ENCODE data around the gene HIC1.

The HIC1 gene

DNA sequence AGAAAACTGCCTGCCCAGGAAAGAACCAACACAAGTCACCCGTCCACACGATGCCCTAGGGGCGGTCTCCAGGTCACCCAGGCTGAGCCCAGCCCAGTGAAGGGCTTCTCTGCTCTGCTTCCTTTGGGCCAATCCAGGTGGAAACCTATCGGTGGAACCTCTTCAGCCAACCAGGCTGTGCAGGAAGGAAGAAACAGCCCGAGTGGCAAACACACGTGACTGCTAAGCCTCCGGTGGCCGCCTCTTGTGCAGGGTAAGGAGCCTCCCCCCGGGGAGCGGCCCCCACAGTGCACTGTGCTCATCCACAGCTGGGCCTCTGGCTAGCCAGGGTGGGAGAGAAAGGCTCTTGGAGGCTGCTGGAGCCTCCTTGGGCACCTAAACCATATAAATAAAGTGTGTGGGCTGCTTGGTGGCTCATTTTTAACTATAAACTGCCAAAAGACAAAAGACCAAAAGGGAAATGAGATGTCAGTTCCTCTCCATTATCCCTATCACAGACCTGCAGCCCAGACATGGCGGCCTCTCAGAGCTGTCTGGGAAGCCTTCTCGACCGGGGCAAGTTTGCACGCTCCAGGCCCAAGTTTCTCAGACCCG lies 32.2 kb upstream of the HIC1 start:
- peaks cover 35% of the 10 kb centered on the region for H3K27me3 Mint-ChIP-seq
- no peak overlapping the region for H3K27ac Mint-ChIP-seq
- peaks cover 46% of the 10 kb centered on the region for H3K4me1 Mint-ChIP-seq
- H3K9me3 Mint-ChIP-seq: no peaks in the 10 kb centered on the region
- ATAC-seq: no peak
- H3K4me3 Mint-ChIP-seq: peak overlapping the region; percentile 39 to 70
- no peak for DNase-seq

DNA sequence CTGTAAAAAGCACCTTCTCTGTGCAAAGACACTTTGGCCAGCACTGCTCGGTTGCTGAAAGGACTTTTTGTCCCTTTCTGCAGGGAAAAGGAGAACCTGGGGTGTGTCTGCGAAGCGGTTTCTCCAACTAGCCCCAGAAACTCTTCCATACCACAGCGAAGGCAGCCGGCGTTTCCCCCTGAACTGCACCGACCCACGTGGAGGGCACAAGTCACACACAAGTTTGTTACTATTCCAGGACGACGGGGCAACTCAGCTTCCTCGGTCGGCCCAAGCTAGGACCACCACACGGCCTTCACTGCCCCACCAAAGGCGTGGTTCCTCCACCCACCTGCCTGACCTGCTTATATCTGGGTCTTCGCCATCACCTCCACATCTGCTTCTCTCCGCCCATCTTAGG lies 31.6 kb upstream of the HIC1 start:
- DNase-seq: no peak
- Mint-ChIP-seq H3K27ac (no peak overlapping the region), H3K9me3 (no peaks in the 10 kb centered on the region), H3K4me1 (peaks cover 50% of the 10 kb centered on the region), H3K27me3 (peaks cover 35% of the 10 kb centered on the region), H3K4me3 (peak overlapping the region; percentile 53 to 70)
- ATAC-seq: no peak

DNA sequence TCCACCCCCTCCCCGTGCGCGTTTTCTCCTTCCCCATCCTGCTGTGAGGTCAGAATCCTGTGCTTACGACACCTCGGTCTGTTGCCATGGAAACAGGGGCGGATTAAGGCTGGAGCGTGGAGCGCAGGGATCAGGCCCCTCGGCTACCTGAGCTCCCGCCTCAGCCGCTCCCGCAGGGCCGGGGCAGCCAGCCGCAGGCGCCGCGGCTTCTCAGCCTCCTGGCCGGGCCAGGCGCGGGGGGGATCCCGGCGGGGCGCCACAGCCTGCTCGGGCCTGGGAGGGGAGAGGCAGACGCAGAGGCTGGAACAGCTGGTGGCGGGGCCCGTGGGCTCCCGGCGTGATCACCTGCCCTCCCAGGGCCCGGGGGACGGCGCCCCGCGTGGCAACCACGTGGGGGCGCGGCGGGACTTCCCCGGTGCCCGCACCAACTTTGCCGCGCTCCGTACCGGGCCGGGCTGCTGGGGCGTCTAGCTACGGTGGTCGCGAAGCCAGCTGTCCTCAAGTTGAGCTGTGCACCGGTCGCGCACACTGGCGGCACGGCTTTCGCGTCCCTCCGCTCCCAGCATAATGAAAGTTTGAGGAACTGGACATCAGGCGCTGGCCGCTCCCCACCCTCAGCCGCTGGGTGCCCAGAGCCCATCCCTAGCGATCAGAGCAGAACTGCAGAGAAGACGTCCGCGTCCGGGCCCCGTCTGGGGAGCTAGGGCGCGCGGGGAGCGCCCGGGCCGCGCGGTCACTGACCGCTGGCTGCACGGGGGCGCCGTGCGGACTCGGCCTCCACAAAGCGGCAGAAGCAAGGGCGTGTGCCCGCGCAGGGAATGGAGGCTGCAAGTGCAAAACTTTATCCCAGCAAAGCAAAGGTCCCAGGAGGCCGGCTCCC lies 31.0 kb upstream of the HIC1 start:
- ATAC-seq (peak; percentile 45), DNase-seq (no peak)
- Mint-ChIP-seq H3K4me1 (peaks cover 53% of the 10 kb centered on the region), H3K27ac (peak overlapping the region in 1 of 2 donors; percentile 62), H3K9me3 (no peaks in the 10 kb centered on the region), H3K27me3 (peaks cover 40% of the 10 kb centered on the region), H3K4me3 (peak overlapping the region; percentile 69 to 78)

DNA sequence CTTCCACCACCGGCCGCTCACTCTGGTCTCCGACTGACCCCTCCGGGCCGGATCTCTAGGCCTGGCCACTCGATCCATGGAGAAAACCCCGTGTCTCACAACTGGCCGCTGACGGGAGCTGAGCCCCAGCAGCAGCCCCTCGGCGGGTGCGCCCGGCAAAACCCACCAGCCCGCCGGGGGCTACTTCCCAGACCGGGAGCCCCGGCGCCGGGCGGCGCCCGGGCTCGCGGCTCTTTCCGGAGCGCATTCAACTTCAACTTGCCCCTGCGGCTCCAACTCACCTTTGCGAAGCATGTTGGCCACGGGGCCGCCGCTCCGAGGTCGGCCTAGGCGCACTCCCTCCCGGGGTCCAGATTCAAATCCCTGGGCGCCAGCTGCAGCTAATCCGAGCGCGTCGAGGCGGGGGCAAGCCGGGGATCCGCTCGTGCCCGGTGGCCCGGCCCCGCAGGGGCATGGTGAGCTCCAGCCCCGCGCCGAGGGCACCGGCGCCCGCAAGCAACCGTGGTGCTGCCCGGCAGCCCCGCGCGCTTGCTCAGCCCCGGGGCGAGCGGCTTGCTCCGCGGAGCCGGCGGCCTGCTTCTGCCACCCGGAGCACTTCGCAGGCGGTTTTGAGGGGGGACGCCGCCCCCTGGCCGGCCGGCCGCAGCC lies 30.2 kb upstream of the HIC1 start:
- Mint-ChIP-seq H3K27ac (no peak overlapping the region), H3K27me3 (peaks cover 43% of the 10 kb centered on the region), H3K4me3 (peak overlapping the region; percentile 69 to 78), H3K4me1 (peaks cover 58% of the 10 kb centered on the region), H3K9me3 (no peaks in the 10 kb centered on the region)
- ATAC-seq (peak; percentile 21), DNase-seq (peak in 1 of 2 donors; percentile 39)

DNA sequence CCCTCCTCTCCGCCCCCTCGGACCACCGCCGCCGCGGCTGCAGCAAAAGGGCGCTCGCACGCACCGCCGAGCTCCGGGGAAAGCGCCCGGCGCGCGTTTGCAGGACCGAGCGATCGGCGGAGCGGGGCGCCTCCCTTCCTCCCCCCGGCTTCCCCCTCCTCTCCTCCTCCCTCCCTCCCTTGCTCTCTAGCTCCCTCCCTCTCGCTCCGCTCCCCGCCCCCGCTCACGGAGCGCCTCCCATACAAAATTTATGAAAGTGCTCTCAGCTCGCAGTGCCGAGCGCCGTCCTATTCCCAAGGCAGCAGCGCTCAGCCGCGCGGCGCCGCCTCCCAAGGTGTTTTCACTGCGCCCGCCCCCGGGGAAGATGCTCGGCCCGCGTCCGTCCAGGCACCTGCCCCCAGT lies 29.7 kb upstream of the HIC1 start, which contains the start of gene RTN4RL1:
RTN4RL1 (minus strand) TSS at position 115 of the 402 bp plus-strand sequence. CDS start 469 bp downstream, outside the sequence.
- Mint-ChIP-seq H3K27ac (peak within 1 kb of the TSS in 1 of 2 donors; percentile 62), H3K4me1 (peaks cover 60% of the 10 kb centered on the region), H3K9me3 (no peaks in the 10 kb centered on the region), H3K4me3 (peak within 1 kb of the TSS; percentile 79 to 82), H3K27me3 (peaks cover 43% of the 10 kb centered on the region)
- ATAC-seq: peak; percentile 18
- peak; percentile 49 to 58 for DNase-seq

DNA sequence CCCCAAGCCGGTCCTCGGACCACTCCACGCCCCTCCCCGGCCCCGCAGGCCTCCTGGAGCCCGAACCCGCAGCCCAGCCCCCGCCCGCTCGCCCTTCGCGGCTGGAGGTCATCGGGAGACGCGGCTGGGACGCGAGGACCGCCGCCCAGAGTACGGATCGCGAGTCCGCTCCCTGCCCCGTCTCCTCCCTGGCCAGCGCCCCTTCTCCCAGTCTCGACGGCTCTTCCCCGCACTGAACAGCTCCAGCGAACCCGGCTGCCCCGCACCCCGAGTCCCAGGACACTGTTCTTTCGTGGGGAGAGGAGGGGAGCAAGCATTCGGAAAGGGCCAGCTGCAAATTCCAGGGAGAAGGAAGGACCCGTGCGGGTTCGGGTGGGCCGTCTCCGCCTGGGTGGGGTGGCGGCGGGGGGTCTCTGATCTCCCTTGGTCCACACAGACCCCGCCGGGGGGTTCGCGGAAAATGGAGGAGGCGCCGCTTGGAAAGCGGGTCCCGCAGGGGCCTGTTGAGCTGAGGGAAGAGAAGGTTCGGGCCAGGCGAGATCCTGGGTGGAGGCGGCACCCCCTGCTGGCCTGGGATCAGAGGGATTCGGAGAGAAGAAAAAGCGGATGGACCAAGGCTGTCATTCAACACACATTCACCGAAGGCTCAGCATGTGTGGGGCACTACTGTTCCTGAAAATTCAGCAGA lies 29.1 kb upstream of the HIC1 start:
- ATAC-seq: no peak
- Mint-ChIP-seq H3K4me1 (peaks cover 61% of the 10 kb centered on the region), H3K4me3 (peak overlapping the region; percentile 79 to 82), H3K27me3 (peaks cover 43% of the 10 kb centered on the region), H3K9me3 (no peaks in the 10 kb centered on the region), H3K27ac (no peak overlapping the region)
- no peak for DNase-seq

DNA sequence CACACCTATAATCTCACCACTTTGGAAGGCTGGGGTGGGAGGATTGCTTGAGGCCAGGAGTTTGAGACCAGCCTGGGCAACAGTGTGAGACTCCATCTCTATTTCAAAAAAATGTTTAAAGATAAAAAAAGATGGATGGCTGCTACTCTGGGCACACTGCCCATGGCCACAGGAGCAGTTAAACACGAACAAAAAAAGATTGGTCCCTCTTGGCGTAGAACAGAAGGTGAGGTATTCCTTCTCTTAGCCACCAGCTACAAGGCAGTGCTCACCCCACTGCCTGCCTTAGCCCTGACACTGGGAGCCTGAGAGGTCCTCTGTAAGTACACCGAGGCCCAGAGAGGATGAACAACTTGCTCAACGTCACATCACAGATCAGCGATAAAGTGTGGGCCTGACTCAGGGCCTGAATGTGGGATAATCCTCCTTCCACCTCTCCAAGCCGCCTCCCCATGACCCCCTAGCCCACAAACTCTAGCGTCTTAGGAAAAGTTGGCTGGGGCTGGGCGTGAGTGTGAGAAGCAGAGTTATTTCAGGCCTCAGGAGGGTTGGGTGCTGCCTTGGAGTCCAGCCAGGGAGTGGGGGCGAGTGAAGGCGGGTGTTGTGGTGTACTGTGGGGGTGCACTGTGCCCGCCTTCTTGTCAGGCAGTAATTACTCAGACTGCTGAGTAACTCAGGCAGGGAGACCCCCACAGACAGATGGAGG lies 27.2 kb upstream of the HIC1 start:
- Mint-ChIP-seq H3K9me3 (no peaks in the 10 kb centered on the region), H3K27ac (no peak overlapping the region), H3K4me1 (peaks cover 71% of the 10 kb centered on the region), H3K27me3 (peaks cover 43% of the 10 kb centered on the region), H3K4me3 (no peak overlapping the region)
- ATAC-seq: no peak
- no peak for DNase-seq

DNA sequence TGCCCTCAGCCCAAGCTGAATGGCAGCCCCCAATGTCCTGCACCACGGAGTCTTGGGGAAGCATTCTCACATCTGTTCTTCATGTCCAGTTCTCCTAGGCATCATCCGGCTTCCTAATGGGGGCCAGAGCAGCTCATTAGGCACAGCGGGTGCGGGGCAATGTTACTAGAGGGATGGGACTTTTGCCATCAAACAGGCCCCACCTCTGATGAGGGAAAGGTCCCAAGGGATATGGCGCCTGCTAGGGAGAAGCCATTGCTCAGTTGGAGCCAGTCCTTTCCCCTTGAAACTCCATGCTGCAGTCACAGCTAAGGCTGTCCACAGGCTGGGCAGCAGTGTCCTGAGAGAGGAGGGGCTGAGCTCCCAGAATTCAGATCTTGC lies 26.7 kb upstream of the HIC1 start:
- no peak for DNase-seq
- H3K4me3 Mint-ChIP-seq: no peak overlapping the region
- H3K4me1 Mint-ChIP-seq: peaks cover 70% of the 10 kb centered on the region
- H3K27me3 Mint-ChIP-seq: peaks cover 43% of the 10 kb centered on the region
- H3K9me3 Mint-ChIP-seq: no peaks in the 10 kb centered on the region
- no peak overlapping the region for H3K27ac Mint-ChIP-seq
- no peak for ATAC-seq

DNA sequence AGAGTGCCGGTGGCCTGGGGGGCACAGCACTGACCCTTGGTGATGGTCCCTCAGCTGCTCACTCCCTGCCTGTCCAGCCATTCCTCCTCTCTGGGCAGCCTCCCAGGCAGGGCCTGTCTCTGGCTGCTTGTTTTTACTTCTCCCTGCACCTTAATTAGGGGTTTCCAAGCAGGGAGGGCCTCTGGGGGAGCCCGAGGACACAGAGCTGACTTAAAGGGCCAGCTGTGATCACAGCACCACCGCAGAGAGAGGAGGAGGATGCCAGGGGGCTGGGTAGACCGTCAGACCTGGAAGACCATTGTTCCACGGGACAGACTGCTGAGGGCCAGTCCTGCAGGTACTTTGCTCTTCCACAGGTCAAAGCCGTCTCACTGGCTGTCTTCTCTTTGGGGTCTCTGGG lies 26.2 kb upstream of the HIC1 start:
- Mint-ChIP-seq H3K27ac (no peak overlapping the region), H3K4me1 (peaks cover 68% of the 10 kb centered on the region), H3K9me3 (no peaks in the 10 kb centered on the region), H3K27me3 (peaks cover 43% of the 10 kb centered on the region), H3K4me3 (peak overlapping the region; percentile 25 to 29)
- ATAC-seq: no peak
- no peak for DNase-seq

DNA sequence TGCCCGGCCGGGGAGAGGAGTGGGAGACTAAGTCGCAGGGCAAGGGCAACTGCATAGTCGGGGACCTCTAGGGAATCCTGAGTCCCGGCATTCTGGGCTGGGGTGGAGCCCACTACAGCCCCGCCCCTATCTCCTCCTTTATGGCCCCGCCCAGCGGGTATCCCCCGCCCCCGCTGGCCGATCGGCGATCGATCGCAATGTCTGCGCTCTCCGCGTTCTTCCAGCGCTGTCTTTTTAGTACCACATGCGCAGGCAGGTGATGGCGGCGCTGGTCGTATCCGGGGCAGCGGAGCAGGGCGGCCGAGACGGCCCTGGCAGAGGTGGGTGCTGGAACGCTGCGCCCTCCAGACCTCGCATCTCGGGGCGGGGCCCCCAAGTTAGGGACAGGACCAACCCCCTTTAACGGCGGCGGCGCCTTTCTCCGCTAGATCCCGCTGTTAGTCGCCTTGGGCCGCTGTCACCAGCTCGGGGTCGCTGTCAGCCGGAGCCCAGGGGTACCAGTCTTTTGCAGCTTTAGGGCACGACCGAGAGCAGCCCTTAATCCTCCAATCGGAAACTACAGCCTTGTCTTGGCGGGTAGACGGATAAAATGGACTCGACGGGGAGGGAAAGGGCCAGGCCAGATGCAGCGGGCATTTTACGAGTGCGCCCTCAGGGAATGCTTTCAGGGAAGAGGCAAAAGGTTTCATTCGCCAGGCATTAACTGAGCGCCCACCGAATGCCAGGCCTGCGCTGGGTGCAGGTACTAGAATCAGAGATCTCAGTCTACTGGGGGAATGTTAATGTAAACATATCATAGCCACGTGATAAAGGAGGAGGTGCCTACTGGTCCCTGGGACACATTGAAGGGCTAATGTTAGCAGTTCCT lies 24.8 kb upstream of the HIC1 start, which contains the start of gene DPH1:
DPH1 (plus strand) TSS at position 243 of the 868 bp plus-strand sequence; CDS start at position 260, 17 bp downstream.
- peaks cover 41% of the 10 kb centered on the region for H3K27me3 Mint-ChIP-seq
- no peaks in the 10 kb centered on the region for H3K9me3 Mint-ChIP-seq
- ATAC-seq: peak; percentile 93
- DNase-seq: peak; percentile 84 to 89
- peaks cover 61% of the 10 kb centered on the region for H3K4me1 Mint-ChIP-seq
- H3K4me3 Mint-ChIP-seq: peak within 1 kb of the TSS; percentile 93 to 94
- H3K27ac Mint-ChIP-seq: peak within 1 kb of the TSS; percentile 91 to 96

DNA sequence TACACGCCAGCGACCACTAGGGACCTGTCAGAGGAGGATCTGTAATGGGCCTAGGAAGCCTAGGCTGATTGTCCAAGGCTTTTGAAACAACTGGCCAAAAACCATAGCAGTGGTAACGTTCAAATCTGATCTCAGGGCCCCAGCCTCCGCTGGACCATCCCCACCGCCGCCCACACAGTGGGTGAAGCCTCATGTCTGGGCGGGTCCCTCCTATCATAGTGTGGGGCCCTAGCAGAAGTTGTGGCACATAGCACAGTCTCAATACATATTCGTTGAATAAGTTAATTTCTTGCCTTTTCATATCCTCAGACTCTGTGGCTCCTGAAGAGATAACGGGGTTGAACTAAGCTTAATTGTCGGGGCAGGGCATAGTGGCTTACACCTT lies 24.1 kb upstream of the HIC1 start:
- Mint-ChIP-seq H3K9me3 (no peaks in the 10 kb centered on the region), H3K27me3 (peaks cover 34% of the 10 kb centered on the region), H3K4me1 (peaks cover 55% of the 10 kb centered on the region), H3K4me3 (peak overlapping the region; percentile 93 to 94), H3K27ac (peak overlapping the region; percentile 91 to 96)
- ATAC-seq (peak; percentile 25), DNase-seq (peak in 1 of 2 donors; percentile 71)

DNA sequence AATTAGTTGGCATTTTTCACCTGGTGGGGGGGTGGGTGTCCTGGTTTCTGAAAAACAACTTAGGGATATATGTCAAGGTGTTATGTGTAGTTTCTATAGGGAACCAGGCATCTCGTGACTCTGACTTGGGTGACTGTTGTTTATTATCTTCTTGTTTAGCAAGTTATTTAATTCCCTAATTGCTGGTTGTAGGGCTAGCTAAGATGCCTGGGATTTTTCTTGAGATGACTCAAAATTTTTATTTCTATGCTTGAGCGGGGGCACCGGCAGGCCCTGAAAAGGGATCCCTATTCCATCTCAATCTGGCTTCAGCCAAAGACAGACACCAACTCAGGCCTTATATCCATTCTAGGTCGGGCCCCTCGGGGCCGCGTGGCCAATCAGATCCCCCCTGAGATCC lies 21.8 kb upstream of the HIC1 start:
- Mint-ChIP-seq H3K27me3 (peaks cover 11% of the 10 kb centered on the region), H3K9me3 (no peaks in the 10 kb centered on the region), H3K4me1 (peaks cover 38% of the 10 kb centered on the region), H3K27ac (no peak overlapping the region), H3K4me3 (no peak overlapping the region)
- ATAC-seq (no peak), DNase-seq (no peak)

DNA sequence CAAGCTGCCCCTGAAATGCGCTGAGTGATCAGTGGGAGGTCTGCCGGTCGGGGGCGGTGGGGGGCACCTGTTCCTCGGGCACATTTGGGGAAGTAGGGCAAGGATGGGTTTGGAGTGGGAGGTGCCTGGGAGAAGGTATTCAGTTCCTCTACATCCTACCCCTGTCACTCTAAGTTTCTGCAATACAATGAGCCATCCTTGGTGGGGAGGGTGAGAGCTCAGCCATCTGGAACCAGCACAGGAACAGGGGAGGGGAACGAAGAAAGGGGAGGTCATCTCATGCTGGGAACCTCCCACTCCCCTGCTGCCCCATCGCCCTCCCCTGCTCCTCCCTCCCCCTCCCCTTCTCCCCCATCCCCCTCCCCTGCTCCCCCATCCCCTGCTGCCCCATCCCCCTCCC lies 20.7 kb upstream of the HIC1 start:
- no peak overlapping the region for H3K4me3 Mint-ChIP-seq
- no peak for DNase-seq
- peaks cover 28% of the 10 kb centered on the region for H3K4me1 Mint-ChIP-seq
- no peaks in the 10 kb centered on the region for H3K9me3 Mint-ChIP-seq
- ATAC-seq: no peak
- H3K27me3 Mint-ChIP-seq: peaks cover under 1% of the 10 kb centered on the region
- H3K27ac Mint-ChIP-seq: no peak overlapping the region
